KBM-7 (cell line): ENCODE data around the gene AHCYL2.
"Not testable (repeated sequence)": the region's sequence is repeated elsewhere in the genome, so short reads cannot be mapped to it uniquely, and the experiment has no call there.

Experiments used
- DNase-seq: peaks from one replicate; pipeline ENCODE4 v3.0.0-alpha.2; 2015
- in situ Hi-C: fragments of 300-500 bp; cut with MboI; formaldehyde crosslinking; loops from 2 replicates; pipeline ENCODE4 v1.14.3; 2020; ENCODE audit warnings: low sequenced_read_pairs, low pct_unique_long_range_greater_than_20kb, mixed read lengths

The AHCYL2 gene

GRCh38 chr7:129205987-129206785 lies 18.6 kb upstream of the AHCYL2 start:
- in situ Hi-C loops, result no loop called here

GRCh38 chr7:129208667-129209066 lies 16.2 kb upstream of the AHCYL2 start:
- in situ Hi-C loops, result no loop called here

More at GRCh38 chr7:129205987-129206785, 18.6 kb upstream of the AHCYL2 start:
- no peak for DNase-seq

GRCh38 chr7:129209067-129209926 lies 15.5 kb upstream of the AHCYL2 start:
- in situ Hi-C loops, result no loop called here
- DNase-seq, result no peak

More at GRCh38 chr7:129208667-129209066, 16.2 kb upstream of the AHCYL2 start:
- DNase-seq, result no peak

GRCh38 chr7:129210256-129210988 lies 14.4 kb upstream of the AHCYL2 start:
- DNase-seq, result peak; percentile 53
- in situ Hi-C loops, result no loop called here

GRCh38 chr7:129210989-129211312 lies 13.9 kb upstream of the AHCYL2 start:
- in situ Hi-C loops, result no loop called here
- no peak for DNase-seq

GRCh38 chr7:129212126-129212525 lies 12.7 kb upstream of the AHCYL2 start:
- no peak for DNase-seq
- in situ Hi-C loops, result no loop called here

- no peak for DNase-seq
- in situ Hi-C loops, result no loop called here
These were observed 12.2 kb upstream of the AHCYL2 start for GRCh38 chr7:129212596-129212995.

- in situ Hi-C loops, result no loop called here
- peak; percentile 51 for DNase-seq
These were observed 11.0 kb upstream of the AHCYL2 start for GRCh38 chr7:129213828-129214227.

- in situ Hi-C loops, result not testable (repeated sequence)
These were observed 9.1 kb upstream of the AHCYL2 start for GRCh38 chr7:129215691-129216090.

GRCh38 chr7:129216101-129216715 lies 8.6 kb upstream of the AHCYL2 start:
- DNase-seq, in situ Hi-C loops: not testable (repeated sequence)

More at GRCh38 chr7:129215691-129216090, 9.1 kb upstream of the AHCYL2 start:
- not testable (repeated sequence) for DNase-seq

- DNase-seq, in situ Hi-C loops: not testable (repeated sequence)
These were observed 7.9 kb upstream of the AHCYL2 start for GRCh38 chr7:129216821-129217416.

- DNase-seq, result peak; percentile 87
- in situ Hi-C loops, result no loop called here
These were observed 6.2 kb upstream of the AHCYL2 start for GRCh38 chr7:129218514-129219062.

GRCh38 chr7:129219166-129219565 lies 5.7 kb upstream of the AHCYL2 start:
- DNase-seq, in situ Hi-C loops: not testable (repeated sequence)

GRCh38 chr7:129222064-129222463 lies 2.8 kb upstream of the AHCYL2 start:
- in situ Hi-C loops, result no loop called here
- DNase-seq, result peak; percentile 43

- in situ Hi-C loops, result no loop called here
- DNase-seq, result peak; percentile 72
These were observed 538 bp downstream of the AHCYL2 start for GRCh38 chr7:129225206-129225930.

- in situ Hi-C loops, result no loop called here
- DNase-seq, result no peak
These were observed 1.2 kb downstream of the AHCYL2 start for GRCh38 chr7:129225931-129226572.
